Type B pancreatic cell (in vitro differentiated cells): ENCODE results near the gene SERAC1. TPM values are rescaled to one million over a fixed set of nuclear protein-coding genes. Genes with fewer than 3 reads are reported as not detected.

Source experiments
- DNase-seq: peaks from one replicate; pipeline ENCODE4 v3.0.0; 2021; ENCODE audit warnings: mixed read lengths; ENCODE audit not compliant: unreplicated experiment; ENCODE audit errors: extremely low spot score
- H3K27ac Mint-ChIP-seq: 2 replicates; pipeline ENCODE4 v1.8.0; 2021; ENCODE audit warnings: mild to moderate bottlenecking, mixed read lengths
- H3K27me3 Mint-ChIP-seq: 2 replicates; pipeline ENCODE4 v1.8.0; 2021; ENCODE audit warnings: mixed read lengths
- H3K36me3 Mint-ChIP-seq: 2 replicates; pipeline ENCODE4 v1.8.0; 2021; ENCODE audit warnings: mixed read lengths
- H3K4me1 Mint-ChIP-seq: one replicate; pipeline ENCODE4 v1.8.0; 2021; ENCODE audit warnings: mixed read lengths; ENCODE audit not compliant: unreplicated experiment
- H3K4me3 Mint-ChIP-seq: 2 replicates; pipeline ENCODE4 v1.8.0; 2021; ENCODE audit warnings: mild to moderate bottlenecking, mixed read lengths
- H3K9me3 Mint-ChIP-seq: 2 replicates; pipeline ENCODE4 v1.8.0; 2021; ENCODE audit warnings: mixed read lengths
- total RNA-seq: library from RNA; stranded (reverse); gene quantifications from 2 replicates; pipeline ENCODE4 v1.2.1, GENCODE V29; 2021; ENCODE audit warnings: low replicate concordance
- TF ChIP-seq, protein P1 (sequence below): fragments of 200-600 bp; sonication (generic); conservative IDR thresholded peaks from 2 replicates; pipeline ENCODE4 v1.5.0; 2021; ENCODE audit warnings: antibody characterized with exemption, mild to moderate bottlenecking

SERAC1 gene
- total RNA-seq, 1 donor from 2014 or later, result 11.2 TPM

DNA sequence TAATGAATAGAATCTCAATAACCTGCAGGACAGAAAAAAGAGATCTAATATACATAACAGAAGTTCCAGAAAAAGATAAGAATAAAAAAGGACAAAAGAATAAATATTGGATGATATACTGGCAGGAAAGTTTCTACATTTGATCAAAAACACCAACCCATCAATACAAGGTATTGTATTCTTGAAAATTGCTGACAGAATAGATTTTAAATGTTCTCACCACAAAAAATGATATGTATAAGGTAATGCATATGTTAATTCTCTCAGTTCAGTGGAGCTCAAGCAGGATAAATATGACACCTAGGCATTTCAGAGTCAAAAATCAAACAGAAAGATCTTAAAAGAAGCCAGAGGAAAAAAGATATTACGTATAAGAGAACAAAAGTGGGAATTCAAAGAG, 43.8 kb downstream of the SERAC1 start:
- no peaks in the 10 kb centered on the region for H3K4me1 Mint-ChIP-seq
- peaks cover 34% of the 10 kb centered on the region for H3K36me3 Mint-ChIP-seq
- DNase-seq, result no peak
- H3K9me3 Mint-ChIP-seq, result no peaks in the 10 kb centered on the region
- no peak overlapping the region for H3K4me3 Mint-ChIP-seq
- H3K27me3 Mint-ChIP-seq, result no peaks in the 10 kb centered on the region
- H3K27ac Mint-ChIP-seq, result no peak overlapping the region
- TF ChIP-seq, protein P1, sequence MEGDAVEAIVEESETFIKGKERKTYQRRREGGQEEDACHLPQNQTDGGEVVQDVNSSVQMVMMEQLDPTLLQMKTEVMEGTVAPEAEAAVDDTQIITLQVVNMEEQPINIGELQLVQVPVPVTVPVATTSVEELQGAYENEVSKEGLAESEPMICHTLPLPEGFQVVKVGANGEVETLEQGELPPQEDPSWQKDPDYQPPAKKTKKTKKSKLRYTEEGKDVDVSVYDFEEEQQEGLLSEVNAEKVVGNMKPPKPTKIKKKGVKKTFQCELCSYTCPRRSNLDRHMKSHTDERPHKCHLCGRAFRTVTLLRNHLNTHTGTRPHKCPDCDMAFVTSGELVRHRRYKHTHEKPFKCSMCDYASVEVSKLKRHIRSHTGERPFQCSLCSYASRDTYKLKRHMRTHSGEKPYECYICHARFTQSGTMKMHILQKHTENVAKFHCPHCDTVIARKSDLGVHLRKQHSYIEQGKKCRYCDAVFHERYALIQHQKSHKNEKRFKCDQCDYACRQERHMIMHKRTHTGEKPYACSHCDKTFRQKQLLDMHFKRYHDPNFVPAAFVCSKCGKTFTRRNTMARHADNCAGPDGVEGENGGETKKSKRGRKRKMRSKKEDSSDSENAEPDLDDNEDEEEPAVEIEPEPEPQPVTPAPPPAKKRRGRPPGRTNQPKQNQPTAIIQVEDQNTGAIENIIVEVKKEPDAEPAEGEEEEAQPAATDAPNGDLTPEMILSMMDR, result no peak

DNA sequence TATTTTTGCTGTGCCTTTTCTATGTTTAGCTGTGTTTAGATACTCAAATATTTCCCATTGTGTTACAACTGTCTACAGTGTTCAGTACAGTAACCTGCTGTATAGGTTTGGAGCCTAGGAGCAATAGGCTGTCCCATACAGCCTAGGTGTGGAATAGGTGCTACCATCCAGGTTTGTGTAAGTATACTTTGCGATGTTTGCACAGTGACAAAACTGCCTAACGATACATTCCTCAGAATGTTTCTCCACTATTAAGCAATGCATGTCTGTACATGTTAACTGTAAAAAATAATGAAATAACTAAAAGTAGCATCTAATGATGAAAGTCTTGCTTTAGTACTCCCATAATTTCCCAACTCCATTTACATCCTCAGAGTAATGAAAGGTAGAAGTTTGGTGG, 46.0 kb downstream of the SERAC1 start:
- no peak for DNase-seq
- TF ChIP-seq, protein P1, result no peak
- no peaks in the 10 kb centered on the region for H3K27me3 Mint-ChIP-seq
- H3K4me1 Mint-ChIP-seq, result no peaks in the 10 kb centered on the region
- no peaks in the 10 kb centered on the region for H3K9me3 Mint-ChIP-seq
- H3K36me3 Mint-ChIP-seq, result peaks cover 35% of the 10 kb centered on the region
- H3K27ac Mint-ChIP-seq, result peak overlapping the region; percentile 27
- H3K4me3 Mint-ChIP-seq, result no peak overlapping the region

DNA sequence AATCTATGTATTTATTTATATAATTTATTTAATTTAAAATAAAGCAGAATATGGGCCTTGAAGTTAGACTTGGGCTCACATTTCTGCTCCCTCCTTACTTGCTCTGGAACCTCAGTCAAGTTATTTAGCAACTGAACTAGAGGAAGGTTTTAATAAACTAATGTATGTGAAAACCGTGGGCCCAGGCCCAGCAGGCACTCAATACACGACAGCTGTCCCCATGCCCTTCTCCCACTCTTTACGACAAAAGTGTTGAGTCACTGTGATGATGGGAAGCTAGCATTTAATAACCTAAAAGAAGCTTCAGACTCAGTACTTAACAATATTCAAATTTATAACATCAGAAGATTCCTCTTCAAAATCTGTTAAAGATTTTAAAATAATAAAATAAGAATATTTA, 46.7 kb downstream of the SERAC1 start:
- Mint-ChIP-seq H3K36me3 (peaks cover 35% of the 10 kb centered on the region), H3K9me3 (no peaks in the 10 kb centered on the region), H3K27ac (no peak overlapping the region), H3K27me3 (no peaks in the 10 kb centered on the region), H3K4me1 (no peaks in the 10 kb centered on the region), H3K4me3 (no peak overlapping the region)
- TF ChIP-seq, protein P1, result no peak
- DNase-seq, result no peak

DNA sequence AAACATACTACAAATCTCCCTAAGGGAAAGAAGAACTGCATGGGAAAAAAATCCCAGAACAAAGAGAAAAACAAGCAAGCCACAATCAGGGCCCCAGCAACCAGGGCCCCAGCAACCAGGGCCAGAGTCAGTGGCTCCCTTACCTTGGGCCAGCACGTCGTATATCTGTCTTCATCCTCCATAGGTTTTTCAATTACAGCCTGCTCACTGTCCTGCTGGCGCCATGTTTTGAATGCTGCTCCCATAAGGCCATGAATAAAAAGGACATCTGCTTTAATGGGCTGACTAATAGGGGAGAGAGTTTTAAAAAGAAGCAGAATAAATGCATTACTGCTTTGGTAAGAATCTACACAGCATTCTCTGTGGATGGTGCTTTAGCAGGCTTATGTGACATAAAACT, 49.2 kb downstream of the SERAC1 start:
- TF ChIP-seq, protein P1, result no peak
- no peak overlapping the region for H3K27ac Mint-ChIP-seq
- no peak for DNase-seq
- no peaks in the 10 kb centered on the region for H3K27me3 Mint-ChIP-seq
- no peaks in the 10 kb centered on the region for H3K9me3 Mint-ChIP-seq
- H3K4me1 Mint-ChIP-seq, result no peaks in the 10 kb centered on the region
- H3K4me3 Mint-ChIP-seq, result no peak overlapping the region
- H3K36me3 Mint-ChIP-seq, result peaks cover 24% of the 10 kb centered on the region

DNA sequence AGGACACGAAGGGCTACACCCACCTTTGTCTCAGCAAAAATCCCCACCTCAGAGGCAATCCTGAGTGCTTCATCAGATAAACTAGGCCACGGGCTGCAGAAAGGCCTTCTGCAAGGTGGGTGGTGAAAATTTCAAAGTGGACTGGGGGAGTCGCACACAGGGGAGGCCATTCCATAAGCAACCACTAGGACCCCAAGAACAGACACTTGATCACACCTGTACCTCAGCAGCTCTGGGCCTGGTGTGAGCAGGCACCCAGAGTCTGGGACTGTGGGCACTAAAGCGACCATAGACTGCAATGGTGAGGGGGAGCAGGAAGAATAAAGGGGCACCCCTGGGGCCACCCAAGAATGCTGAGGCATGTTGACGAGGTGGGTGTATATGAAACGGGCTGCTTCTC, 52.6 kb downstream of the SERAC1 start:
- Mint-ChIP-seq H3K4me1 (no peaks in the 10 kb centered on the region), H3K27ac (no peak overlapping the region), H3K36me3 (peaks cover 10% of the 10 kb centered on the region), H3K9me3 (no peaks in the 10 kb centered on the region), H3K4me3 (no peak overlapping the region), H3K27me3 (no peaks in the 10 kb centered on the region)
- no peak for DNase-seq
- TF ChIP-seq, protein P1, result no peak

DNA sequence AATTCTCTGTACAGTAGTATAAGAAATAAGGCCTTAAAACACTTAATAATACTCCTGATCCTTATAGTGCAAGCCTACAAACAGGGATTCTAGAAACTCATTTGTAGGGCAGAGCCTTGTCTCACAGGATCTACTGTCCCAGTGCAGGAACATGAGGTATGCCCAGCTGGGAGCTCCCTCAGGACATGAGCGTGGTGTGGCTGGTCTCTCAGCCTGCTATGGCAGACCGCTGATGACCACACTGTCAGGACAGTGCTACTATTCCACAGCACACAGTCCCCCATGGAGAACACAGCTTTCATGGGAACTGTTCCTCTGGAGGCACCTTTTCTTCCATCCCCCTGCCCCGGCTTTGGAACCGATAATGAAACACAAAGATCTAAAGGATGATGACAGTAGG, 53.0 kb downstream of the SERAC1 start:
- Mint-ChIP-seq H3K27me3 (no peaks in the 10 kb centered on the region), H3K27ac (no peak overlapping the region), H3K9me3 (no peaks in the 10 kb centered on the region), H3K4me3 (no peak overlapping the region), H3K36me3 (peaks cover 10% of the 10 kb centered on the region), H3K4me1 (no peaks in the 10 kb centered on the region)
- TF ChIP-seq, protein P1, result no peak
- no peak for DNase-seq
